HL-60 (cell line): Measurements from ENCODE around the gene CBX6.
A peak's percentile ranks its signal among the peaks of the same experiment; 100 is the strongest.

ENCODE experiments used
- DNase-seq, 2 experiments: peaks; one replicate each; pipeline ENCODE4 v3.0.0-alpha.2; 2010 to 2020; ENCODE audit warnings: low read depth in 1 of 2, low spot score in 1 of 2
- H3K27ac ChIP-seq: fragments of 250-450 bp; sonication (Bioruptor Pico); replicated peaks from 2 replicates; pipeline ENCODE4 v1.5.1; 2020; ENCODE audit warnings: mild to moderate bottlenecking, moderate library complexity
- H3K27me3 ChIP-seq: fragments of 250-450 bp; sonication (Bioruptor Pico); 2 replicates; pipeline ENCODE4 v1.5.1; 2021; ENCODE audit warnings: mild to moderate bottlenecking, moderate library complexity; ENCODE audit not compliant: insufficient read depth, poor library complexity, severe bottlenecking
- H3K4me3 ChIP-seq: replicated peaks from 2 replicates; pipeline ENCODE4 v1.5.1; 2011; ENCODE audit warnings: mild to moderate bottlenecking, control low read depth, low read length; ENCODE audit not compliant: insufficient read depth
- CTCF ChIP-seq: IDR thresholded peaks from one replicate; pipeline ENCODE4 v1.5.1; 2011; ENCODE audit warnings: low read length, control low read depth, inconsistent platforms; ENCODE audit not compliant: insufficient read depth
- GABPA ChIP-seq: IDR thresholded peaks from 2 replicates; pipeline ENCODE4 v1.6.1; 2012; ENCODE audit warnings: low read depth
- POLR2AphosphoS5 ChIP-seq: IDR thresholded peaks from 2 replicates; pipeline ENCODE4 v1.6.1; 2012; ENCODE audit warnings: low read depth
- REST ChIP-seq: IDR thresholded peaks from 2 replicates; pipeline ENCODE4 v1.6.1; 2012; ENCODE audit warnings: low read depth; ENCODE audit not compliant: insufficient replicate concordance
- SPI1 ChIP-seq: IDR thresholded peaks from 2 replicates; pipeline ENCODE4 v1.6.1; 2012; ENCODE audit warnings: low read depth, mild to moderate bottlenecking, borderline replicate concordance

Gene CBX6

GRCh38 chr22:38844315-38845003 lies 27.6 kb downstream of the CBX6 start:
- H3K4me3 ChIP-seq: peak overlapping the region; percentile 16; the same call in 1 of the 2 replicates
- no peak for TF ChIP-seq POLR2AphosphoS5
- peak; percentile 38 for TF ChIP-seq REST
- no peak for TF ChIP-seq GABPA
- H3K27ac ChIP-seq: no peak overlapping the region
- no peak for DNase-seq
- peaks cover 44% of the 10 kb centered on the region for H3K27me3 ChIP-seq

GRCh38 chr22:38843657-38844314 lies 28.2 kb downstream of the CBX6 start, which contains the start of gene NPTXR:
Gene NPTXR (minus strand): TSS chr22:38844028.
- H3K27ac ChIP-seq: no peak within 1 kb of the TSS
- TF ChIP-seq CTCF: no peak
- no peak for TF ChIP-seq GABPA
- TF ChIP-seq REST: no peak
- no peak for TF ChIP-seq POLR2AphosphoS5
- no peak for TF ChIP-seq SPI1

GRCh38 chr22:38843201-38843656 lies 28.8 kb downstream of the CBX6 start:
- Histone ChIP-seq H3K27me3 (peaks cover 48% of the 10 kb centered on the region), H3K4me3 (no peak overlapping the region), H3K27ac (no peak overlapping the region)
- TF ChIP-seq GABPA (no peak), CTCF (no peak), POLR2AphosphoS5 (no peak), REST (no peak), SPI1 (no peak)
- peak; percentile 25 to 62 for DNase-seq

More at GRCh38 chr22:38843657-38844314, 28.2 kb downstream of the CBX6 start, which contains the start of gene NPTXR:
- H3K27me3 ChIP-seq: peaks cover 48% of the 10 kb centered on the region
- no peak for DNase-seq
- peak within 1 kb of the TSS; percentile 16; the same call in 1 of the 2 replicates for H3K4me3 ChIP-seq
